ENCODE measurements around the gene UBE2G2. TPM values are rescaled to one million over a fixed set of nuclear protein-coding genes. Genes with fewer than 3 reads are reported as not detected.

UBE2G2 gene
- total RNA-seq, 1 donor = 90.0 TPM

DNA sequence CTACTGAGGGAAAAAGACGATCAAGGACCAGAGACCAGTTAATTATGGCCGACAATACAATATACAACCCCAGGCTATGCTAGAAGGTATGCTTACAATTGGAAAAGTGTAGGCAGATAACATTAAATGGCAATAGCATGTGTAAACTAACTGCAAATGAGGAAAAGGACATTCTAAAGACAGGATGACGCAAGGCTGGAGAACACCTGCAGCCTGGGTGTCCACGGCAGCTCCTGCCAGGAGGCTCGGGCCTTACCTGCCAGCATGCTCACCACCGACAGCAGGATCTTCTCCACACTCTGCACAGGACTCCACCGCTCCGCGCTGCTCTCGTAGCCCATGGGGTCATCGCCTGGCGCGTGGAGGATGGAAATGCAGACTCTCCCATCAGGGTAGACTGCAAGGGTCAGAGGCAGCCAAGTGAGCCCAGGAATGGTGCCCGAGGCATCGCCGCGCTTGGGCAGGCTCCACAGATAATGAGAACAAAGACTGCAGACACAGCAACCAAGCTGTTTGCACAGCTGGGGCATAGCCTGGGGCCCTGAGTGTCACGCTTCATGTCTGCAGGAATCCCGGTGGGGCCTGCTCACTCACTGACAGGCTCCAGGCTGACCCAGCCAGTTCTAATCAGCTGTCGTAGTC, 28.2 kb downstream of the UBE2G2 start:
- Histone ChIP-seq H3K9me3 (ENCODE audit: low read depth, low read length) (no peaks in the 10 kb centered on the region), H3K27me3 (ENCODE audit: insufficient read depth, low read length) (no peaks in the 10 kb centered on the region), H3K4me3 (ENCODE audit: low read length) (no peak overlapping the region), H3K4me1 (ENCODE audit: insufficient read depth, low read length) (no peaks in the 10 kb centered on the region)

- Histone ChIP-seq H3K4me1 (ENCODE audit: insufficient read depth, low read length) (no peaks in the 10 kb centered on the region), H3K4me3 (ENCODE audit: low read length) (no peak overlapping the region), H3K9me3 (ENCODE audit: low read depth, low read length) (no peaks in the 10 kb centered on the region), H3K27me3 (ENCODE audit: insufficient read depth, low read length) (no peaks in the 10 kb centered on the region)
Observed at GRCh38 chr21:44771896-44772525, 29.6 kb downstream of the UBE2G2 start.

GRCh38 chr21:44767834-44768831, 33.5 kb downstream of the UBE2G2 start:
- H3K4me3 ChIP-seq (ENCODE audit: low read length) = no peak overlapping the region
- H3K9me3 ChIP-seq (ENCODE audit: low read depth, low read length) = no peaks in the 10 kb centered on the region
- H3K27me3 ChIP-seq (ENCODE audit: insufficient read depth, low read length) = no peaks in the 10 kb centered on the region
- H3K4me1 ChIP-seq (ENCODE audit: insufficient read depth, low read length) = peaks cover 5% of the 10 kb centered on the region

DNA sequence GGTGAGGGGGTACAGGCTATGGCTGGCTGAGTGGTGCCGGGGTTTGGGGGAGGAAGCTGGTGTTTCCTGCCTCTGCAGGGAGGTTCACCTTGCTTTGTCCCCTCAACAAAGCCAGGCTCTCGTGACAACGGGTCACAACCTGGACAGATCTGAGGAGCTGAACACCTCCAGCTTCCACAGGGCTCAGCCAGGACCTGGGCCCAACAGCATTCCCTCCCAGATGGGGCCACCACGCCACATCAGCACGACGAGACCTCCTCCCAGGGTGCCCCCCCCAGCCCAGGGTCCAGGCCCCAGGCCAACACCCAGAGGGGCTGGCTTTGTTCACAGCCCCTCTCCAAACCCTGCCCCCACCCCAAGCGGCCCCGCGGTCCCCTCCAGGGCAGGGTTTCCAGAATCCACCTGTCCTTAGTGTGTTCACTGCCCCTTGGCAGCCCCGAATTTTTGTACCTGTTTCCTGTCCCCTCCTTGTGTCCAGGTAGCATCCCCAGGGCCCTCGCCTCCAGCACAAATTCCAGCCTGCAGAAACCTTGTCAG, 34.7 kb downstream of the UBE2G2 start:
- Histone ChIP-seq H3K4me3 (ENCODE audit: low read length) (no peak overlapping the region), H3K27me3 (ENCODE audit: insufficient read depth, low read length) (no peaks in the 10 kb centered on the region), H3K4me1 (ENCODE audit: insufficient read depth, low read length) (peaks cover 5% of the 10 kb centered on the region), H3K9me3 (ENCODE audit: low read depth, low read length) (no peaks in the 10 kb centered on the region)

DNA sequence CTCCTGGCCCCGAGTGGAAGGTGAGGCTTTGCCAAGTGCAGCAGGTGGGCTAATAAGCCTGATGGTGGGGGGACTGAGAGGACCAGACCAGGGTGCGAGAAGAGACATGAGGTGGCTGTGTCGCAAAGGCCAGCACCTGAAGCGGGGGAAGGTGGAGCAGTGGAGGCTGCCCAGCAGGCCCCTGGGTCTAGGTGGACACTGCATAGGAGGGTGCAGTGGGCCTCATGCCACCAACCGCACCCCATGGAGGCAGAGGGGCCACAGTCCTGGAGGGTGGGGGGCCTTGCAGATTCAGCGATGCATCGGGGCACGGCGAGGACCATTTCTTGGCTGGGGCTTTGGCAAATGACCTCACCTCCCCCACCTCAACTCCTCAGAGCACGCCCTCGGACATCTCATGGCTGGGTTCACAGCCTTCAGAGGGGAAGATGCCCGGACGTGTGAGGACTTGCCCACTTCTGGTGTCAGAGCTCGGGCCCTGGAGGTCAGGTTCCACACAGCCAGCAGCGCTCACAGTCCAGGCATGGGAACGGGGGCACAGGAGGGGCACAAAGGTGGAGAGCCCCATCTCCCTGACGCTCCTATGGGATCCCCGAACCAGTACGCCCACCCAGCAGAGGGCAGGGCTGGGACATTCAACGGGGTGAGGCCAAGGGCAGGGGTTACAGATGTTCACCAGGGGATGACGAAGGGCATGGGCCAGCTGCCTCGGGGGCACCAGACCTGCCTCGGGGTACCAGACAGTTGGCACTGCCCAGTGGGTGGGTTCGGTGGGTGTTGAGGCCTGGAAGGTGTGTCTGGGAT, 35.4 kb downstream of the UBE2G2 start:
- Histone ChIP-seq H3K4me1 (ENCODE audit: insufficient read depth, low read length) (peaks cover 5% of the 10 kb centered on the region), H3K9me3 (ENCODE audit: low read depth, low read length) (no peaks in the 10 kb centered on the region), H3K27me3 (ENCODE audit: insufficient read depth, low read length) (no peaks in the 10 kb centered on the region), H3K4me3 (ENCODE audit: low read length) (no peak overlapping the region)

DNA sequence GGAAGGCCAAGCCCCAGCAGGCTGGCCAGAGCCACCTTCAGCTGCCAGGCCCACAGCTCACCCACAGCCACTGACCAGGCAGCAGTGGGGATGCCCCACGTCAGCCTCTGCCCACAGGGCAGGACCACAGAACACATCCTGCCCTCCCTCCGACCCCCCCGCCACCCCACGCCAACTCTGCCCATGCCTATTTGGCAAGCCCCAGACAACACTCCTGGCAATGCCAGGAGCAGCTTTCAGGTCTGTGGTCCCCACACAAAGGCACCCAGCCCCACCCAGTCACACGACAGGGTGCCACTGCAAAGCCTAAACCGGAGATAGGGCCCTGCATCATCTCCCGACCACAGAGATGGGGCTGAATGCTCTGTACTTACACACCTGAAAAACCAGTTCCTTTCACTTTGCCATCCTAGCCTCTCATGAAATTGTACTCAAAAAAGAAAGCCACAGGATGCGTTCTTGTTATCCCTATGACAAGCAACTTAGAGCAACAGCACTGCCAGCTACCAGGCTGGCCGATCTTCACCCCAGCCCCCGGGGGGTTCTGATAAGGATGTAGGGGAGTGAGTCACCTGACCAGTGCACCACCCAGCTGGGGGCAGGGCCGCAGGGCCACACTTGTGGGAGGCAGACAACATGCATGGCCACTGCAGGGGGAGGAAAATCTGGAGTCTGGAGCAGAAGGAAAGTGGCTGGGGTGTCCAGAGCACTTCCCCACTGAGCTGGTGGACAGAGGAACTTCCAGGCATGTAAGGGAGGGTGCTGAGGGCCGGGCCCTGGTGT, 36.2 kb downstream of the UBE2G2 start:
- Histone ChIP-seq H3K4me3 (ENCODE audit: low read length) (no peak overlapping the region), H3K9me3 (ENCODE audit: low read depth, low read length) (no peaks in the 10 kb centered on the region), H3K4me1 (ENCODE audit: insufficient read depth, low read length) (peaks cover 5% of the 10 kb centered on the region), H3K27me3 (ENCODE audit: insufficient read depth, low read length) (no peaks in the 10 kb centered on the region)

DNA sequence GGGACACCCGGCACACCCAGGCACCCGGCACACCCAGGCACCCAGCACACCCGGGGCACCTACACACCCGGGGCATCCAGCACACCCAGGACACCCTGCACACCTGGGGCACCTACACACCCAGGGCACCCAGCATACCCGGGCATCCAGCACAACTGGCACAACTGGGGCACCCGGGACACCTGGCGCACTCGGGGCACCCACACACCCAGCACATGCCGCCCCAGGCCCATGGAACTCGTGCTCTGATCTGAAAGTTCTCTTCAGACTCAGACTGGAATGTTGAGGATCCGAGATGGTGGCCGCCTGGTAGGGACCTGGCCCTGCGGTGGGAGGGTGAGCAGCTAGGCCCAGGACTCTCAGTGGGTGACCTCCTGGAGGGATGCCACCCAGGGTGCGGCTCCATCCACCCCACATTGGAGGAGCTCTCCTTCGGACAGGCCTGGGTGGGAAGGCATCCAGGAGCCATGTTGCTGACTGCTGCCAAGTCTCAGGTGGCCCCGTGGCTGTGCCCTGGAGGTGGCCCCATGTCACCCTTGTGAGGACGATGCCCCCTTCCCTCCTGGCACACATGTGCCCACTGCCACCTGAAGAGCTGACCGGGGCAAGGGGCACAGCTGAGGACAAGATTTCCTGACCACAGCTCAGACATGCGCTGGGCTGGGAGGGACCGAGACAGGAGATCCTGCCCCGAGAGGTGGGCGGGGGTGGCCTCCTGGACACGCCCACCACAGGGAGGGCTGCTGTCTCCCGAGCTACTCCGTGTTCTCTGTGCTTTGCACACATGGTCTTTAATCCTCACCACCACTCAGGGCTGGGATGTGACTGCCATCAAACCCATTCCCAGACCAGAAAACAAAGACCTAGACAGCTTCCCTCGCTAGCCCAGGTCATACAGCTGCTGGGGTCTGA, 37.0 kb downstream of the UBE2G2 start:
- peaks cover 5% of the 10 kb centered on the region for H3K4me1 ChIP-seq (ENCODE audit: insufficient read depth, low read length)
- no peaks in the 10 kb centered on the region for H3K9me3 ChIP-seq (ENCODE audit: low read depth, low read length)
- no peaks in the 10 kb centered on the region for H3K27me3 ChIP-seq (ENCODE audit: insufficient read depth, low read length)
- no peak overlapping the region for H3K4me3 ChIP-seq (ENCODE audit: low read length)

DNA sequence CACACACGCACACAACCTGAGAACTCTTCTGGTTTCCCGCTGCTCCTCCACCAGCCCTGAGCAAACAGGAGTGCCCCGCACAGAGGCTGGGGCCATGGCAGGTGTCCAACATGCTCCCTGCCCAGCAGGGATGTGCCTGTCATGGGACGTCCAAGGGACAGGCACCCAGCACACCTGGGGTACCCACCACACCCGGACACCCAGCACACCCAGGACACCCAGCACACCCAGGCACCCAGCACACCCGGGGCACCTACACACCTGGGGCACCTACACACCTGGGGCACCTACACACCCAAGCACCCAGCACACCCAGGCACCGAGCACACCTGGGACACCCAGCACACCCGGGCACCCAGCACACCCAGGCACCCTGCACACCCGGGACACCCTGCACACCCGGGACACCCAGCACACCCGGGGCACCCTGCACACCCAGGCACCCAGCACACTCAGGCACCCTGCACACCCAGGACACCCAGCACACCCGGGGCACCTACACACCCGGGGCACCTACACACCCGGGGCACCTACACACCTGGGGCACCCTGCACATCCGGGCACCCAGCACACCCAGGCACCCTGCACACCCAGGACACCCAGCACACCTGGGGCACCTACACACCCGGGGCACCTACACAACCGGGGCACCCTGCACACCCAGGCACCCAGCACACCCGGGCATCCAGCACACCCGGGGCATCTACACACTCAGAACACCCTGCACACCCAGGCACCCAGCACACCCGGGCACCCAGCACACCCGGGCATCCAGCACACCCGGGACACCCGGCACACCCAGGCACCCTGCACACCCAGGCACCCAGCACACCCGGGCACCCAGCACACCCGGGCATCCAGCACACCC, 37.9 kb downstream of the UBE2G2 start:
- H3K9me3 ChIP-seq (ENCODE audit: low read depth, low read length) = no peaks in the 10 kb centered on the region
- H3K4me3 ChIP-seq (ENCODE audit: low read length) = no peak overlapping the region
- H3K4me1 ChIP-seq (ENCODE audit: insufficient read depth, low read length) = peaks cover 5% of the 10 kb centered on the region
- H3K27me3 ChIP-seq (ENCODE audit: insufficient read depth, low read length) = no peaks in the 10 kb centered on the region

DNA sequence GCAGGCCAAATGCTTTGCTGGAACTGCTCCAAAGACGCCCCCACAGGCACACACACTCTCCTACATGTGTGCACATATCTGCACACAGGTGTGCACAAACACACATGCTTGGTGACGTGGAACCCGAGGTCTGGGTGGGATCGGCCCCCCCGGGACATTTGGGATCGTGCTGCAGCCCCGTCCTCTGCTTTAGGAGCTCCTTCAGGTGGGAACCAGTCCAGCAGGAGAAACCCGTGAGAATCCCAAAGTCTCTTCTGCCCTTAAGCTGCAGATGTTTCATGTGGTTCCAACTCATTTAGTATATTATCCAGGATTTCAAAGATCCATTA, 38.6 kb downstream of the UBE2G2 start:
- Histone ChIP-seq H3K4me3 (ENCODE audit: low read length) (no peak overlapping the region), H3K9me3 (ENCODE audit: low read depth, low read length) (no peaks in the 10 kb centered on the region), H3K4me1 (ENCODE audit: insufficient read depth, low read length) (peaks cover 5% of the 10 kb centered on the region), H3K27me3 (ENCODE audit: insufficient read depth, low read length) (no peaks in the 10 kb centered on the region)

DNA sequence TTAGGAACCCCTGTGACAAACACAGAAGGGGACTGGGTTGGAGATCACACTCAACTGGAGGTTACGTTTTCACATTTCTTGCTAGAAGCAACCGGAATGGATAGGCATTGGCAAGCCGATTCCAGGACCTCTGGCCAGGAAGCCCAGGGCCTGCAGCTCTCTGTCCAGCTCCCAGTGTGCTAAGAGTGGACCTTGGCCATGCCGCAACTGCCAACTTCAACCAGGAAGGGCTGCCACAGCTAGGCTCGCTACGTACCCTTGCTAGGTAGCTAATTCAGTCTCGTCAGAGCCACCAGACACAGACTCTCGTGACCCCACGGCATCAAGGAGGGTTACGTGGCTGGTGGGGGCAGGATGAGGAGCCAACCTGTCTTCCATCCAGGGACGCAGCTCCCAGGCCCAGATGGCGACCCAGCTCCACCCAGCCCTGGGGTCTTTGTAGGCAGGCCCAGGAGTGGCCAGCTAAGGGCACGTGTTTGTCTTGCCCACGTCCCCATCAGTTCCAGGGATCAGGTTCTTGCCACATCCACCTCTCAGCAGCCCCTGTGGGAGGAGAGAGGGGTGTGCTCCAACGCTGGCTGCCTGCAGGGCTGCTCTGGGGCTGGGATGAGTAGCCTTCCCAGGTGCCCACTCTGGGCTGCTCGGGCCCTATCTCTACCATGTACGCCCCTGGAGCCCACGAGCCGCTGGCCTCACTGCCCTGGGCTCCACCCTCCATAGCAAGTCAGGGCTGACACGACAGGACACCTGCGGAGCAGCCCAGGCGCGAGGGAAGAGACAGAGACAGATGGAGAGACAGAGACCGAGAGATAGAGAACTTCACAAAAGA, 39.2 kb downstream of the UBE2G2 start:
- Histone ChIP-seq H3K4me1 (ENCODE audit: insufficient read depth, low read length) (peaks cover 5% of the 10 kb centered on the region), H3K4me3 (ENCODE audit: low read length) (no peak overlapping the region), H3K9me3 (ENCODE audit: low read depth, low read length) (no peaks in the 10 kb centered on the region), H3K27me3 (ENCODE audit: insufficient read depth, low read length) (no peaks in the 10 kb centered on the region)

- Histone ChIP-seq H3K27me3 (ENCODE audit: insufficient read depth, low read length) (no peaks in the 10 kb centered on the region), H3K9me3 (ENCODE audit: low read depth, low read length) (no peaks in the 10 kb centered on the region), H3K4me3 (ENCODE audit: low read length) (no peak overlapping the region), H3K4me1 (ENCODE audit: insufficient read depth, low read length) (peaks cover 5% of the 10 kb centered on the region)
Observed at GRCh38 chr21:44761747-44762208, 39.8 kb downstream of the UBE2G2 start.

All from mononuclear cell (primary cell).